ENCODE results near the gene LIX1L.

GRCh38 chr1:145991735-145992412 is 34.1 kb upstream of the LIX1L start:
- TF ChIP-seq CTCF (IDR thresholded peaks at IDR 0.05 in 2 of 3, conservative IDR thresholded peaks at IDR 0.05 in 1 of 3; ENCODE audit: borderline replicate concordance in 1 of 3, insufficient read depth in 1 of 3, low read depth in 2 of 3, low read length in 2 of 3) (no peak), SRF (IDR thresholded peaks at IDR 0.05; ENCODE audit: low read depth) (no peak), YY1 (IDR thresholded peaks at IDR 0.05; ENCODE audit: extremely low read depth, insufficient replicate concordance, low read depth, low read length) (no peak), POLR2AphosphoS5 (IDR thresholded peaks at IDR 0.05; ENCODE audit: low read depth, low read length) (no peak), FOSL1 (IDR thresholded peaks at IDR 0.05; ENCODE audit: low read depth) (no peak), EZH2phosphoT487 (IDR thresholded peaks at IDR 0.05; ENCODE audit: borderline replicate concordance) (no peak), SIN3A (IDR thresholded peaks at IDR 0.05; ENCODE audit: low read depth) (no peak), RAD21 (IDR thresholded peaks at IDR 0.05; ENCODE audit: low read depth) (no peak), POLR2A (IDR thresholded peaks at IDR 0.05; ENCODE audit: borderline replicate concordance, extremely low read depth, insufficient read depth, insufficient read length) (no peak), EZH2 (IDR thresholded peaks at IDR 0.05) (no peak), ELF1 (IDR thresholded peaks at IDR 0.05; ENCODE audit: borderline replicate concordance, low read depth) (no peak), SP1 (IDR thresholded peaks at IDR 0.05; ENCODE audit: low read depth) (no peak)

All from HCT116 (cell line).